HG03108 (cell line): ENCODE data around the gene KCNG1.
"Not testable (repeated sequence)": the region's sequence is repeated elsewhere in the genome, so short reads cannot be mapped to it uniquely, and the experiment has no call there.

Experiments
- ATAC-seq: cut with Tn5 transposase; IDR thresholded peaks from one replicate; pipeline ENCODE4 v1.9.1; 2021; ENCODE audit warnings: moderate library complexity; ENCODE audit not compliant: unreplicated experiment

Gene KCNG1

DNA sequence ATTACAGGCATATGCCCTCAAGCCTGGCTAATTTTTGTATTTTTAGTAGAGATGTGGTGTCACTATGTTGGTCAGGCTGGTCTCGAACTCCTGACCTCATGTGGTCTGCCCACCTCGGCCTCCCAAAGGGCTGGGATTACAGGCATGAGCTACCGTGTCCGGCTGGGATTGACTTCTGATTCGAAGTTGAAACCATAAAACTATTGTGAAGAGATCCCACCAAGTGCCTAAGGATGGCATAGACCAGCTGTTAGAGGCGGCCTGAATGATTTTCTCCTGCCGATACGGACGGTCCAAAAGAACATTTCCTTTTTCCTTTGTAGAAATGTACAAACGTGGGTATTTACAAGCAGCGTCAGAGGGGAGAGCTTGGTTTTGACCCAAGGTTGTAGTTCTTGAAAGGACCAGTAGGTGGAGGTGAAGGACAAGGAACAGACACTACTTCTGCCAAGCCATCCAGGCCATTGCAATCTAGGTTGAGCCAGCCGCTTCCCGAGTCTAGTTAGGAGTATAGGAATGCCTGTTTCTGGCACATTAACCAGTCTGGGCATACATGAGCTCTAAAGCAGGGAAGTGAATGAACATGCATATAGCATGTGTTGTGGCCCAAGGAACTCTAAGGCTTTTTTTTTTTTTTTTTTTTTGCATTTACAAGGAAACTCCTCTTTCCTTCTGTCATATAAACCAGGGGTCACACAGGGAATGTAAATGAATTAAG, 35.3 kb downstream of the KCNG1 start:
- no peak for ATAC-seq

DNA sequence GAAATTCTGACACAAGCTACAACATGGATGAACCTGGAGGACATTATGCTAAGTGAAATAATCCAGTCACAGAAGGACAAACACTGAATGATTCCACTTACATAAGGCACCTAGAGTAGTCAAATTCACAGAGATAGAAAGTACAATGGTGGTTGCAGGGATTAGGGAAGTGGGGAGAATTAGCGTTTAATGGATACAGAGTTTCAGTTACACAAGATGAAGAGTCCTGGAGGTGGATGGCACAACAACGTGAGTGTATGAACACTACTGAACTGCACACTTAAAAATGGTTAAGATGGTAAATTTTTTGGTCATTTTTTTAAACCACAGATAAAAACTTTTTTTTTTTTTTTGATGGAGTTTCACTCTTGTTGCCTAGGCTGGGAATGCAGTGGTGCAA, 39.6 kb downstream of the KCNG1 start:
- ATAC-seq: no peak

DNA sequence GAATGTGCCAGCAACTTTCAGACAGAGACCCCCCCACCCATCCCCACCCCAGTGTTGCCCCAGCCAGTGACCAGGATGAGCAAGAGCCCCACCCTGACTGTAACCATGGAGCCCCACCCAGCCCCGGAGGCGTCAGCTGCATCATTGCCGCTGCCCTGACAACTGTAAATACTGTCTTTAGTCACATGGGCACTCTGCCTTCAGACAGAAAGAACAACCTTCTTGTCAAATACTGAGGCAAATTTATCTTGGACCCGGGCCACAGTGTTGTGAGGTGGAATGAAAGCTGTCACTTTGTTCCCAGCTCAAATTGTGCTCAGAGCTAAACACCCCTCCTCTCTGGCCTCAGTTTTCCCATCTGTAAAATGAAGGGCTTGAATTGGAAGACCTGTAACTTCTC, 40.5 kb downstream of the KCNG1 start:
- no peak for ATAC-seq

DNA sequence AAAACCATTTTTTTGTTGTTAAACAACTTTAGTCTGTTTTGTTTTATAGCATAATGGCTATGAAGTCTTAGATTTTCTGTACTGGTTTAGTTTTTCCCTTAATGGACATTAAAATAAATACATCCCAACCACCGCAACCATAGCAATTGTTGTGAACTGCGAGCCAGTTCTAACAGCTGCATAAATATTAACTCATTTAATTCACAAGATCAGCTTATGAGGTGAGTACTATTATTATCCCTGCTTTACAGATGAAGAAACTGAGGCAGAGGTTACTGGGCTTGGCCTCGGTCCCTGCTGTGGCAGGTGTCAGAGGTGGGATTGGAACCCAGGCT, 41.2 kb downstream of the KCNG1 start:
- no peak for ATAC-seq

DNA sequence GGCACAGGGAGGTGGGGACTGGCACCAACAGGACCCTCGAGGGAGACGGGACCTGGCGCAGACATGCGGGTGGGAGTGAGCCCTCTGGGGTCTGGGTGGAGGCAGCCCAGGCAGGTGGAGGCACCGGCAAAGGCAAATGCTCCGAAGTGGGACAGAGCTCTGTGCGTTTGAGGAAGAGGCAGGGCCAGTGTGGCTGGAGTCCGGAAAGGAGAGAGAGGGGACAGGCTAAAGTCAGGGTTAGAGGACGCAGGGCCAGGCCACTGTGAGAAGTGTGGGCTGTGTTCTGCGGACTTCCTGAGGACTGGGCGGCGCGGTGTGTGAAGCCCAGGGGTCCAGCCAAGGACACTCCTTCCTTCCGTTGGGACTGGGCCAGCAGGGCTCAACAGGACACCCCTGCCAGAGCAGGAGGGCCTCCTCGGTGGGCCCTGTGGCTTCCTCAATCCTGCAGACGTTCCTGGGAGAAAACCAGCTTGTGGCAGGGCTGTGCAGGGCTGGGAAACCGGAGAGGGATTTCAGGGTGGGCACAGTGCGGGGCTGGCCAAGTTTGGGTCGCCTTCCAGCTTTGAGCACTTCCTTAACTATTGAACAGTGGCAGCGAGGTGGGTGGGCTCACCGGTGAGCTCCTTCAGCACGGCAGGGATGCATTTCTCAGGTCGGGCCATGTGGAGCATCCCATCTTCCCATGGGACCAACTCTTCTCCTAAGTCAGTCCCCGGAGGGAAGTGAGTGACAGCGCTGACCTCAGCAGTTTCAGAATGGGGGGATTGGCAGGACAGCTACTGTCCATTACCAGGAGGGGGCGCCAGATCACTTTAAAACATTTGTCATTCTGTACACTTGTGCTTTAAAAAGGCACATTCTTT, 41.8 kb downstream of the KCNG1 start:
- no peak for ATAC-seq

DNA sequence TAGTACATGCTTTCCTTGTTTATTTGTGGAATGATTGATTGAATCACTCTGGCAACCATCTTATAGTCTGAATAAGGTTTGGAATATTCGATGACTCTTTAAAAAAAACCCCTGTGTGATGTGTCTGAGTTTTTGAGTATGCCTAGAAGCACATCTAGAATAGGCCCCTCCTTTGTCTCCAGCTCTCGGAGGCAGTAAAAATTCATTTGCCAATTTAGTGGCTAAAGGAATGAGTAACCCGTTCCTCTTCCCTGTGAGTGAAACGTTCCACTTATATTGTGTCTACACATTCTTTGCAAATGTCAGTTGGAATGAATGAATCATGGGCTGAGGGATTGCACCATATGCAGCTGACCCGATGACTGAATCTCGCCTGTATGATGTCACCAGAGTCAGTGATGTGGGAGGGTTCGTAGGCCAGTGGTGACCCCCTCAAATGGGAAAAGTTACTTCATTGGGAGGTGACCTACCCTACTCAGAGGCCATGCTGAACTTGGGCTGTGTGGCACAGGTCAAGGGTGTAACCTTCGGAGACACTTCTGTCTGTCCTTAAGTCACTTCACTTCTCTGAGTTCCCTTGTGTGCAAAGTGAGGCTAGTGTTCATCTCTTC, 42.7 kb downstream of the KCNG1 start:
- ATAC-seq: no peak

DNA sequence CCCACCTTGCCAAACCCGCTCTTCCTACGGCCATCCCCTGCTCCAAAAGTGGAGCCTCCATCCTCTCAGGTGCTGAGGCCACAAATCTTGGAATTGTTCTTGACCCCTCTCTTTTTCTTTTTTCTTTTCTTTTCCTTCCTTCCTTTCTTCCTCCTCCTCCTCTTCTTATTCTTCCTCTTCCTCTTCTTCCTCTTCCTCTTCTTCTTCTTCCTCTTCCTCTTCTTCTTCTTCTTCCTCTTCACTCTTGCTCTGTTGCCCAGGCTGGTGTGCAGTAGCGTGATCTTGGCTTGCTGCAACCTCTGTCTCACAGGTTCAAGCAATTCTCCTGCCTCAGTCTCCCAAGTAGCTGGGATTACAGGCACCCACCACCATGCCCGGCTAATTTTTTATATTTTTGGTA, 44.4 kb downstream of the KCNG1 start:
- ATAC-seq: not testable (repeated sequence)

DNA sequence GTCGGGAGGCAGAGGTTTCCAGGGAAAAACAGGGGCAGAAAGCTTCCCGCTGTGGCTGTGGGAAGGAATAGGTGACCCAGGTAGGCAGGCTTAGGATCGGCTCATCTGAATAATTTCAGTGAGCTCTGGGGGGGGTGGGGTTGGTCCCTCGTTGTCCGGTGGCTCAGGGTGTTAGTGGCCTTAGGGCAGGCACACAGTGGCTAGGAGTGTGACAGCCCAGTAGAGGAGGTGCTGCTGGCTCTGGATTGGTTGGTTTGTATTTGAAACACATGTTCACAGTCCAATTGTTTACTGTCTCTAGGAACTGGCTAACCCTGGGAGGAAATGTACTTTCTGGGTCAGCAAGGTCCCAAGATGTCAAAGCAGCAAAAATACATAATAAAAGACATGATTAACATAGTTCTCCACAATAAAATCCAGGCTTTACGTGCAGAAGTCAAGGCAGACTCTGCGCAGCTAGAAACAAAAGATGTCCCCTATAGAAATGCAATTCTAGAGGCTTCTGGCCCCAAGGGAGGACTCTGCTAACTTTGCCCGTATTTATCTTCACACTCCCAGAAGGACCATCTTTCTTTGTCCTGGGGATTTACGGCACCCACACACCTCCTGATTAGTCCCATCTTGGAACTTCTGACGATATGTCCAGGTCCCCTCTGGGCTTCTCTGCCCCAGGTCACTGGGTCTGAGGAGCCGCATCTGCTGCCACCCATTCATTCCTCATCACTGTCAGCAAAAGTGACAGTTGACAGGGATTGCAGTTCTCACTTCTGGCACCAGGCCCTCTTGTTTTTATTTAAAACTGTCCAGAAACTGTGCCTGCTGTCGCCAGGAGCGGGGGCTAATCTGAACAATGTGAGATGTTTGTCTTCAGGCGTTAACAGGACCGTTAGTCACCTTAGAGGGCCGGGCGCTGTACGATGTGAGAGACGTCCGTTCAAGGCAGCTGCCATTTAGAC, 45.6 kb downstream of the KCNG1 start:
- no peak for ATAC-seq

DNA sequence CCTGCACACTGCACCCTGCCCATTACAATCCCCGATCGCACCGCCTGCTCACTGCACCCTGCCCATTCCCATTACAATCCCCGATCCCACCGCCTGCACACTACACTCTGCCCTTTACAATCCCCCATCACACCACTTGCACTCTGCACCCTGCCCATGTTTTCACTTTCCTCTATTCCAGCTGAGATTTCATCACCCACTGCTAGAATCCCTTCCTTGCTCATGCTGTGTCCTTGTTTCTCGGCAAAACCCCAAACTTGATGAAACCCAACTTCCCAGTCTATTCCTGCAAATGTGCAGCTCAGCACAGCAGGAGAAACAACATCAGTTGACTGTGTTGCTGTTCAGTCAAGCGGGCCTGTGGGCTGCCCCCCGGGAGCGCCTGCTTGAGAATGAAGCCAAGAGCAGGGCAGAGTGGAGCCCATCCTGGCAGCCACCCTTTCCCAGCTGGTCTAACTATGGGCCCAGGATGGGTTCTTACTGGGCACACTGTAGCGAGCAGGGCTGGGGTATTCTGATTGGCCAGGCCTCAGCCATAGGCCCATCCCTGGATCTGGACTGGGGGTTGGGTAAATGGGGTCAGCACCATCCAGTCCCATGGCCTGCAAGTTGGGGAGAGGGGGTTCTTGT, 47.1 kb downstream of the KCNG1 start:
- no peak for ATAC-seq

DNA sequence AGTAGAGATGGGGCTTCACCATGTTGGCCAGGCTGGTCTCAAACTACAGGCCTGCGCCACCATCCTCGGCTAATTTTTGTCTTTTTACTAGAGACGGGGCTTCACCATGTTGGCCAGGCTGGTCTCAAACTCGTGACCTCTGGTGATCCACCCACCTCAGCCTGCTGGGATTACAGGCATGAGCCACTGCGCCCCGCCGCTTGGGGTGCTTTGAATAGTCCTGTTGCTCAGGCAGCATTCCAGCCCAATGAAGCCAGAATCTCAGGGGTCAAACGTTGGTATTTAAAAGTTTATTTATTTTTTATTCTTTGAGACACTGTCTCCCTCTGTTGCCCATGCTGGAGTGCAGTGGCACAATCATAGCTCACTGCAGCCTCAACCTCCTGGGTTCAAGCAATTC, 53.0 kb downstream of the KCNG1 start:
- no peak for ATAC-seq

DNA sequence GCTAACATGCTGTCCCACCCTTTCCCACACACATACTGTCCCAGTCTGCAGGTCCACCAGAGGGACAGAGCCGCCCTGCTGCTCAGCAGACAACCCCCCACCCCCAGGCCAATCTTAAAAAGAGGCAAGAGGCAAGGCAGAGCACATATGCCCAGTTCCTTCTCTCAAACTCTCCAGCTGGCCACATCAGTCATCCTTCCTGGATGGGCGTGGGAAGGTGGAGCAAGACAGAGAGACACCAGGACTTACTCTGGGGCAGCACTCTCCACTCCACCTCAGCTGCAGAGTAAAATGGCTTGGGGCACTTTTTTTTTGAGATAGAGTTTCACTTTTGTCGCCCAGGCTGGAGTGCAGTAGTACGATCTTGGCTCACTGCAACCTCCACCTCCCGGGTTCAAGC, 53.5 kb downstream of the KCNG1 start:
- no peak for ATAC-seq

DNA sequence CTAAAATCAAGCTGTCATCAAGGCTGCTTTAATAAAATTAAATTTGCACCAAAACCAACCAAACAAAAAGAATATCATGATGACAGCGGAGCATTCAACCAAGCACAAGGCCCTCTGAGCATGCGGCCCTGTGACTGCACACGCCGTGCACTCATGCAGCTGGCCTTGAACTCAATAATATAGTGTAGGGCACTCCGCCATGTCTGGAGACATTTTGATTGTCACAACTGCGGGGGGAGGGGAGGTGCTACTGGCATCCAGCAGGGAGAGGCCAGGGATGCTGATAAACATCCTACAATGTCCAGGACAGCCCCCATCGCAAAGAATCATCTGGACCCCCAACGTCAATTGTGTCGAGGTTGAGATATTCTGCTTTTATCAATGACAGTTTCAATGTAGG, 54.6 kb downstream of the KCNG1 start:
- ATAC-seq: no peak

DNA sequence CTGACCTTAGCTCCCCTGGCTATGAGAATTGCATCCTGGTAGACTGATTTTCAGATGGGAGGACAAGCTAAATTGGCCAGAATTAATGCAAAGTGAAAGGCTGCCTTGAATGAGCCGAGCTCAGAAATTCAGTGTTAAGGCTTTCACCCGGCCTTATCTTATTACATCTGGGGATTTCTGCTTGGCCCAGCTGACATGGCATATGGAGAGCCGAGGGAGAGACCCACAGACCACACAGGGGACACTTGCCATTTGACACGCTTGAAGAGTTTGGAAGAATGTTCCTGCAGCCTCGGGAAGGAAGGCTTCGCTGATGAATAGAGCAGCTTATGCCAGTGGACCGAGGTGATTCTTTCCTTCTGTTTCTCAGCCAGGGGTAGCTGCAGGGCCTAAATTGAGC, 55.3 kb downstream of the KCNG1 start:
- ATAC-seq: no peak

DNA sequence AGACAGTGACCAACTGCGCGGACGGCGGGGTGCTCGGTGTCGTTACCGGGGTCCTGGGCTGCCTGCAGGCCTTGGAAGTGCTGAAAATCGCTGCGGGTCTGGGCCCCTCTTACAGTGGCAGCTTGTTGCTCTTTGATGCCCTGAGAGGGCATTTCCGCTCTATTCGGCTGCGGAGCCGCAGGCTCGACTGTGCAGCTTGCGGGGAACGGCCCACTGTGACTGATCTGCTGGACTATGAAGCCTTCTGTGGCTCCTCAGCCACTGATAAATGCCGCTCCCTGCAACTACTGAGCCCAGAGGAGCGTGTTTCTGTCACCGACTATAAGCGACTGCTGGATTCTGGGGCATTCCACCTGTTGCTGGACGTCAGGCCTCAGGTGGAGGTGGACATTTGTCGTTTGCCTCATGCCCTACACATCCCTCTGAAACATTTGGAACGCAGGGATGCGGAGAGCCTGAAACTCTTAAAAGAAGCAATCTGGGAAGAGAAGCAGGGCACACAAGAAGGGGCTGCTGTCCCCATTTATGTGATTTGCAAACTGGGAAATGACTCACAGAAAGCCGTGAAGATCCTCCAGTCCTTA, 63.3 kb downstream of the KCNG1 start:
- no peak for ATAC-seq

DNA sequence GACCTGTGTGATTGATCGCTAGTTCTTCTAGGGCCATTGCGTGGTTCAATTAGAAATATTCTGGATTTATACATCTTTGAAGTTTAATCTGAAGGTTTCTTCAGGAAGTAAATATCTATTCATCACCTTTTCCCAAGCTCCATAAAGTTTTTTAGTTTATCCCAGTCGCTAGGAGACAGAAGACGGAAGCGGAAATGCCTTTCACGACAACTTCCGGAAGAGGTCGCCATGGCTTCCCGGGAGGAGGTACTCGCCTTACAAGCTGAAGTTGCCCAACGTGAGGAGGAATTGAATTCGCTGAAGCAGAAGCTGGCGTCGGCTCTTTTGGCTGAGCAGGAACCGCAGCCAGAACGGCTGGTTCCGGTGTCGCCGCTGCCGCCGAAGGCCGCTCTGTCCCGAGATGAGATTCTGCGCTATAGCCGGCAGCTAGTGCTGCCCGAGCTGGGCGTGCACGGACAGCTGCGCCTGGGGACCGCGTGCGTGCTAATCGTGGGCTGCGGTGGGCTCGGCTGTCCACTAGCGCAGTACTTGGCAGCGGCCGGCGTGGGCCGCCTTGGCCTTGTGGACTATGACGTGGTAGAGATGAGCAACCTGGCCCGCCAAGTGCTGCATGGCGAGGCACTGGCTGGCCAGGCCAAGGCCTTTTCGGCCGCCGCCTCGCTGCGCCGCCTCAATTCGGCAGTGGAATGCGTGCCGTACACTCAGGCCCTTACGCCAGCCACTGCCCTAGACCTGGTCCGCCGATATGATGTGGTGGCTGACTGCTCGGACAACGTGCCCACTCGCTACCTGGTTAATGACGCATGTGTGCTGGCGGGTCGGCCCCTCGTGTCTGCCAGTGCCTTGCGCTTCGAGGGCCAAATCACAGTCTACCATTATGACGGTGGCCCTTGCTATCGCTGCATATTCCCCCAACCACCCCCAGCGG, 64.0 kb downstream of the KCNG1 start, which contains the start of gene MOCS3:
MOCS3 (plus strand) TSS at position 204 of the 928 bp plus-strand sequence; CDS start at position 229, 25 bp downstream.
- ATAC-seq: peak; percentile 72

DNA sequence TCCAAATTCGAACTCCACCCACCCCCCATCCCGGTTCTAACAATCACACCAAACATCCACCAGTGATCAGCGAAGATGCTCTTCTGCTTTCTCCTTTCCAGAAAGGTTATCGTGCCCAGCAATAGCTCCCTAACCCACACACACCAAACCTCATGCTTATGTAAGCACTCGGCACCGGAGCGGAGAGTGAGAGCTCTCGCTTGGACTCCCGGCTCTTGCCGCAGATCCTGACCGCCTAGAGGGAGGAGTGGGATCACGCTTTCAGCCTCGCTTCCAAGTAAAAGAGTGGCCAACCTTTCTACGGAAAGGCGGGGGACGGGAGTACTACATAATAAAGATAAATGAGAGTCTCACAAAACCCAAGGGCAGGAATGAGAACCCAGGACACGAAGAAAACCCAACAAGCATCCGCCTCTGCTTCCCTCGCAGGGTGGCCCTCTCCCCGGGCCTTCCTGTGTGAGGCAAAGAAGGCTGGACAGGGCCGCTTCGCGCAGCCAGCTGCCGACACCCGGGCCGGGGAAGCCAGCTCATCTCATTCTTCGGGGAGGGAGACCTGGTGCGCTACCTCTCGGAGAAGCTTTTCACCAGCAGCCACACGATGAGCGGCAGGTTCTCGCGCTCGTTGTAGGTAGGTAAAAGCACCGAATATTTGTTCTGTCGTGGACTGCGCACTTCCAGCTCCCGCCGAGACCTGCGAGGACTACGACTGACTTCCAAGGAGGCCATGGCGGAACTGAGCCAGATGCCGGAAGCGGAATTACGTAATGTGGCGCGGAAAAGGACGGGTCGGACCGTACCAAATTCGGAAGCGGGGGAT, 64.9 kb downstream of the KCNG1 start, which contains the start of gene DPM1:
DPM1 (minus strand) TSS at position 735 of the 817 bp plus-strand sequence; CDS start at position 726, 9 bp downstream.
- peak; percentile 65 for ATAC-seq

DNA sequence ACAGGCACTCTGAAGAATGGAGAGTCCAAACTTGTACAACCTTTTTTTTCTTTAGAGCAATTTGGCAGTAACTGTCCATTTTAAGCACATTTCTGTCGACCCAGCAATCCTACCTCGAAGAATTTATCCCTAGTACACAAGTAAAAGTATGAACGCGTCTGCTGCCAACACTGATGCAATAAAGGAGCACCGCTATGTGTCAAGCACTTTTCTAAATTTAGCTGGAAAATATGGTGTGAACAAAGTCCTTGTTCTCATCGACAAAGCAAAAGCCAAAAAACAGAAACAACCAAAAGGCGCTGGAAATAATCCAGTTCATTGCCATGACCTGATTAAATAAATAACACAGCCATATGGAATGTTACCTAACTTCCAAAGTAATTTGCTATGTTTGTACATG, 65.6 kb downstream of the KCNG1 start:
- no peak for ATAC-seq

DNA sequence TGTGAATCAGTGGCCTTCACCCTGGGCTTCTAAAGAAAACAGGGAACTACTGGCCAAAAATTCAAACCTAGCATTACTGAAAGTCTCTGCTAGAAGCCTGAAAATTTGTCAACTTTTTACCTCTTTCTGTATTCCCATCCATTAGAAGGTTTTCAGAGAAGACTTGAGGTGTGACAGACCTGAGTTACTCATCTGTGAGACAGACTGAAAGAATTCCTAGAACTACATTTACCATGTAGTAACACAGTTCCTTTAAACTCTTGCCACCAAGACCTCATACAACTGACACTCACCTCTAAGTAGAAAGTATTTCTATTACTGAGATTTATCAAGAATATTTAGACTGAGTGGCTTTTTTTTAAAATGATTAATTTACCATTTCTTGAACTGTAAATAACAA, 69.1 kb downstream of the KCNG1 start:
- ATAC-seq: no peak
